ENCODE results near the gene SFI1.
"Not testable (repeated sequence)": the region's sequence is repeated elsewhere in the genome, so short reads cannot be mapped to it uniquely, and the experiment has no call there.

SFI1 gene

DNA sequence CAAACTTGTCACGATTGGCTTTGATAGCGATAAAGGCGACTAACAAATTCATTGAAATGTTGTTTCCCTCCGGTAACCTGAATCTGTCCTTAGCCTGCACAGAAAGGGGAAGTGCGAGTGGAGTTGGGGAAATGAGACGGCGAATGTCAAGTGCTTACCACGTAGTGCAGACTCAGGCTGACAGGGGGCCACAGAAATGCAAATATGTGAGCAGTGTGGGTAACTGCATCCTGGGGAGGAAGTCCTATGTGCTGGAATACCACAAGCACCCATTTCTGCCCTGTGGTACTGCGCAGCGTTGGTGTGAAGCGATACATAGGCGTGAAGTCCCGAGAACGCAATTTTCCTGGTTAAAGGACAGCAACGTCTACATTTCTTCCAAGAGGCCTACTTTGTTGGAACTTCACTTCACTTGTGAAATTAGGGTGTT lies 5.8 kb upstream of the SFI1 start:
- FAIRE-seq = peak; percentile 62
- peak; percentile 67 for DNase-seq (ENCODE audit: low spot score)

- no peak for DNase-seq (ENCODE audit: low spot score)
- FAIRE-seq = no peak
Measured at GRCh38 chr22:31491218-31491962, 4.9 kb upstream of the SFI1 start.

DNA sequence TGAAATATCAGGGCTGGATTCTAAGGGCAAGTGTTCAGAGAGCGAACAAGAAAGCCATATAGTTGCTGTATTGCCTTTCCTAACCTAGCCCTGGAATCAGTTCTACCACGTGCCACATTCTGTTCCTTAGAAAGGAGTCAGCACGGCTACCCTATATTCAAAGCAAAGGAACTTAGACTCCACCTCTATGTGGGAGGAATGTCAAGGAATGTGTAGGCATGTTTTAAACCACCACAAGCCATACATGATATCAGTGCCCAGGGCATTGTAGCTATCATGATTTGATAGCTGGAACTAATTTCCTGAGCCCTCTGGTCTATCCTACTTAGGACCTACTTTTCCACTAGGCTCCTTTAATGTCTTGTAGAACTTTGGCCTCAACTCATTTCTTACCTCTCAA lies 4.2 kb upstream of the SFI1 start:
- DNase-seq (ENCODE audit: low spot score) (no peak), FAIRE-seq (no peak)

- not testable (repeated sequence) for DNase-seq (ENCODE audit: low spot score); FAIRE-seq
Measured at GRCh38 chr22:31493355-31493754, 3.0 kb upstream of the SFI1 start.

DNA sequence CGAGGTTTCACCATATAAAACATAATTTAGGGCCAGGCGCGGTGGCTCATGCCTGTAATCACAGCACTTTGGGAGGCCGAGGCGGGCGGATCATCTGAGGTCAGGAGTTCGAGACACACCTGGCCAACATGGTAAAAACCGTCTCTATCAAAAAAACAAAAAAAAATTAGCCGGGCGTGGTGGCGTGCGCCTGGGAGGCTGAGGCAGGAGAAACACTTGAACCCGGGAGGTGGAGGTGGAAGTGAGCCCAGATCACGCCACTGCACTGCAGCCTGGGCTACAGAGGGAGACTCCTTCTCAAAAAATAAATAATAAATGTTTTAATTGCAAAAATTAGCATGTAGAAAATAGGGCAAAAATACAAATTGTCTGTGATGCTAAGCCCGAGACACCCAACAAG lies 993 bp upstream of the SFI1 start:
- no peak for DNase-seq (ENCODE audit: low spot score)
- FAIRE-seq = no peak

DNA sequence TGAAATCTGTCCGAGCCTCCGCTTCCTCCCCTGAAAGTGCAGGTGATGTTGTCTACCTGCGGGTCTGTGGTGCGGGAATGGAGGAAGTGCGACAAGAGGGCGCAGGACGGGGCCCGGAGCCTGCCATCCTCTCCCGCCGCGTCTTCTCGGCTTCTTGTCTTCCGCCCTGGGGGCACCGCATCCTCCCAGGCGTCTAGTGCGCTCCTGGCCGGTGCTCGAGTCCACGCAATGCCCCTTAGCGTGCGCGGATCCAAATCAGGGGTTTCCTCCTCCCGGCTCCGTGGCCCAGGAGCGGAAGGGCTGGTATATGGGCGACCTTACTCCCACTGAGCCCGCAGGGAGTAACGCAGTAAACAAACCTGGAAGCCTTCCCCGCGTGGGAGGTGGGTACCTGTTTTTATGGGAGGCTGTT lies 405 bp downstream of the SFI1 start:
- FAIRE-seq = no peak
- peak; percentile 43 for DNase-seq (ENCODE audit: low spot score)

DNA sequence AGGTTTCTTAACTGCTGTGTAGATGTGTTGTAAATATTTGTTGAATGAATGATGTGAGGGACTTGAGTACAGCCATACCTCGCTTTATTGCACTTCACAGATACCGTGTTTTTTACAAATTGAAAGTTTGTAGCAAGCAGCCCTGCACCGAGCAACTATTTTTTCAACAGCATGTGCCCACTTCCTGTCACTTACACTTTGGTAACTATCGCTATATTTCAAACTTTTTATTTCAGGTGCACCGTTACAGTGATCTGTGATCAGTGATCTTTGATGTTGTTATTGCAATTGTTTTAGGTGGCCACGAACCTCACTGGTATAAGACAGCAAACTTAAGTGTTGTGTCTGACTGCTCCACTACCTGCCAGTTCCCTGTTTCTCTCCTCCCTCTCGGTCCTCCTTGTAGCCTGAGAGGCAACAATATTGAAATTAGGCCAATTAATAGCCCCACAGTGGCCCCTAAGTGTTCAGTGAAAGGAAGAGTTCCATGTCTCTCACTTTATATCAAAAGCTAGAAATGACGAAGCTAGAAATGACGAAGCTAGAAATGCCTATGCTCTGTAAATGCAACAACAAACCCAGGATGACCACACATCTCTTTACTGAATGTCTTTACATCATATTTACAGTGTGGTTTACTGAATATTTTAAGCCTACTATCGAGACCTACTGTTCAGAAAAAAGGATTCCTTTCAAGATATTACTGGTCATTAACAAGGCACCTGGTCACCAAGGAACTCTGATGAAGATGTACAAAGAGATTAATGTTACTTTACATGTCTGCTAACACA lies 1.0 kb downstream of the SFI1 start:
- DNase-seq (ENCODE audit: low spot score) (no peak), FAIRE-seq (no peak)

GRCh38 chr22:31501738-31502137 lies 5.4 kb downstream of the SFI1 start:
- no peak for FAIRE-seq
- no peak for DNase-seq (ENCODE audit: low spot score)

DNA sequence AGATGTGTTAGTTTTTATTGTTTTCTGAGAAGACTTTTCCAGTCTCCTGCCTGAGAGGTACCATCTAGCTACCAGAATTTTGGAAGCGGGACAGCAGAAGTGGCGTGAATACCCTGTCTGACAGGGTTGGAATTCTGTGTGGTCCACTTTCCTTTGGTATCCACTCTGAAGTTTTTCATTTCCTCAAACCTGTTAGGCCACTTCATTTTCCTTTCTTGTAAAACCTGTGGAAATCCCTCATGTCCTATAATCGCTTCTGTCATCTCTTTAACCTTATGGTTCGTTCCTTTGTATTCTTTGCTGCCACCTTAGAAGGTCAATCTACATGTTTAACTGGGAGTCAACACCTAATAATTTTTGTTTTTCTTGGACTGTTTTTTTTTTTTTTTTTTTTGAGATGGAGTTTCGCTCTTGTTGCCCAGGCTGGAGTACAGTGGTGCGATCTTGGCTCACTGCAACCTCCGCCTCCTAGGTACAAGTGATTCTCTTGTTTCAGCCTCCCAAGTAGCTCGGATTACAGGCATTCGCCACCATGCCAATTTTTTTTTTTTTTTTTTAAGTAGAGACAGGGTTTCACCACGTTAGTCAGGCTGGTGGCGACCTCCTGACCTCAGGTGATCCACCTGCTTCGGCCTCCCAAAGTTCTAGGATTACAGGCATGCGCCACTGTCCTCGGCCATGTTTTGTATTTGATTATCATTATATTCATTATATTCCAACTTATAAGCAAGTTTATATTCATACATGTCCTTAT lies 7.1 kb downstream of the SFI1 start:
- FAIRE-seq (no peak), DNase-seq (ENCODE audit: low spot score) (no peak)

DNA sequence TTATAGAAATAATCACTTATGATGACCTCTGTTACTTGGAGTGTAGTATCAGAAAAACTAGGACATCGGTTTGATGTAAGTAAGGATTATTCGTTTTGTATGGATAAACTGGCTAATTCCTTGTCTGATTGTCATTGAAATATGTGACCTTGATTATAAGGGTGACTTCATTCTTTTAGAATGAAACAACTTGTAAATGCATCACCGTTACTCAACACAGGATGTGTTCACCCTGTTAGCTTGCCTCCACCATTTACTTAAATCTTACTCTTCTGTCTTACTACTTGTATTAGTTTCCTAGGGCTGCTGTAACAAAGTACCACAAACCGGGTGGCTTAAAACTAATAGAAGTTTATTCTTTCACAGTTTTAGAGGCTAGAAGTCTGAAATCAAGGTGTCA lies 7.9 kb downstream of the SFI1 start:
- DNase-seq (ENCODE audit: low spot score) = no peak
- no peak for FAIRE-seq

- FAIRE-seq; DNase-seq (ENCODE audit: low spot score): not testable (repeated sequence)
Measured at GRCh38 chr22:31507517-31507916, 11.2 kb downstream of the SFI1 start.

DNA sequence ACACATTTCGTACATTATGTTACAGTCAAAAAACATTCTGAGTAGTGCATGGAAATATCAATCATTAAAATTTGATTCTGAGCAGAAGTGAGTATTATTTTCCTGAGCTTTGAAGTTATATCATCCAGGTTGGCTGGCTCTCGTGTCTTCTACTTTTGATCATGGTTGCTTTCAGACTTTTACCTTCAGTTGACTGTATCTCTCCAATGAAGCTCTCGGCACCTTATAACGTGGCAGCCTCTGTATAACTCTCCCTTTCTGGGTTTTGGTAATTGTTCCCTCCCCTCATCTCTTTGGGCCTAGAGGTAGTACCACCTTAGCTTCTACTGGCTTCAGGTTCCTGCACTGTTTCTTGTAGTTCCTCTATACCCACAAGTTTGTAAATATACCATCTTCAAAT lies 12.2 kb downstream of the SFI1 start:
- no peak for DNase-seq (ENCODE audit: low spot score)
- FAIRE-seq = no peak

DNA sequence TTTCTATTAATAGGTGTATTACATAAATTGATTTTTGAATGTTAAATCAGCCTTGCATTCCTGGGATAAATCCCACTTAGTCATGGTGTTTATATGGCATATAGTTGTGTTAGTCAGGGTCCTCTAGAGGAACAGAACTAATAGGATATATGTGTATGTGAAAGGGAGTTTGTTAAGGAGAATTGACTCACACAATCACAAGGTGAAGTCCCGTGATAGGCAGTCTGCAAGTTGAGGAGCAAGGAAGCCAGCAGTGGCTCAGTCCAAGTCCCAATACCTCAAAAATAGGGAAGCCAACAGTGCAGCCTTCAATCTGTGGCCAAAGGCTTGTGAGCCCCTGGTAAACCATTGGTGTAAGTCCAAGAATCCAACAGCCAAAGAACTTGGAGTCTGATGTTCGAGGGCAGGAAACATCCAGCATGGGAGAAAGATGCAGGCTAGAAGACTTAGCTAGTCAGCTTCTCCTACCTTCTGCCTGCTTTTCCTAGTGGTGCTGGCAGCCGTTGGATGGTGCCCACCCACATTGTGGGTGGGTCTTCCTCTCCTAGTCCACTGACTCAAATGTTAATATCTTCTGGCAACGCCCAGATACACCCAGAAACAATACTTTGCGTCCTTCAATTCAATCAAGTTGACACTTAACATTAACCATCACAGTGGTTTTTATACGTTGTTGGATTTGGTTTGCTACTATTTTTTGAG lies 12.9 kb downstream of the SFI1 start:
- FAIRE-seq (no peak), DNase-seq (ENCODE audit: low spot score) (no peak)

- no peak for DNase-seq (ENCODE audit: low spot score)
- no peak for FAIRE-seq
Measured at GRCh38 chr22:31520051-31520450, 23.7 kb downstream of the SFI1 start.

DNA sequence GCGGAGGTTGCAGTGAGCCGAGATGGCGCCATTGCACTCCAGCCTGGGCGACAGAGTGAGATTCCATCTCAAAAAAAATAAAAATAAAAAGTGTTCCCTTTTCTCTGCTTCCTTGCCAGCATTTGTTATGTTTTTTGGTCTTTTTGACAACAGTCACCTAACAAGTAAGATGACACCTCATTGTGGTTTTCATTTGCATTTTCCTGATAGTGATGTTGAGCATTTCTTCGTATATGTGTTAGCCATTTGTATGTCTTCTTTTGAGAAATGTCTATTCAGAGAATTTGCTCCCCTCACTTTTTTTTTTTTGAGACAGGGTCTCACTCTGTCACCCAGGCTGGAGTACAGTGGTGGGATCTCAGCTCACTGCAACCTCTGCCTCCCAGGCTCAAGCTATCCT lies 27.8 kb downstream of the SFI1 start:
- not testable (repeated sequence) for DNase-seq (ENCODE audit: low spot score); FAIRE-seq

- no peak for DNase-seq (ENCODE audit: low spot score)
- FAIRE-seq = peak; percentile 27
Measured at GRCh38 chr22:31526270-31526669, 29.9 kb downstream of the SFI1 start.

DNA sequence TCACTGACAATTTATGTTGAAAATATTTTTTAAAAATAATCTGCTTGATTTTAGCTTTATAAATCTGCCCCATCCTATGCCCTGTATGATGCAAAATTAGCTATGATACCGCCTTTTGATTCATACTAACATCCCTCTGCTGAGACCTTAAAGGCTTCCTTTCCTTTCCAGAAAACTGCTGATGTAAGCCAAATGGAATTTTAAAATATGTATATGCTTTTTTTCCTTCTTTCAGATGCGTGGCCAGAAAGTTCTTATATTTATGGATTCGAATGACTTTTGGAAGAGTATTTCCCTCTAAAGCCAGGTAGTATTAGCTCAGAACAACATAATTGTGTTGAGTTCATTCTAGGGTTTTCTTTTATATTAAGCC lies 34.5 kb downstream of the SFI1 start:
- no peak for FAIRE-seq
- no peak for DNase-seq (ENCODE audit: low spot score)

DNA sequence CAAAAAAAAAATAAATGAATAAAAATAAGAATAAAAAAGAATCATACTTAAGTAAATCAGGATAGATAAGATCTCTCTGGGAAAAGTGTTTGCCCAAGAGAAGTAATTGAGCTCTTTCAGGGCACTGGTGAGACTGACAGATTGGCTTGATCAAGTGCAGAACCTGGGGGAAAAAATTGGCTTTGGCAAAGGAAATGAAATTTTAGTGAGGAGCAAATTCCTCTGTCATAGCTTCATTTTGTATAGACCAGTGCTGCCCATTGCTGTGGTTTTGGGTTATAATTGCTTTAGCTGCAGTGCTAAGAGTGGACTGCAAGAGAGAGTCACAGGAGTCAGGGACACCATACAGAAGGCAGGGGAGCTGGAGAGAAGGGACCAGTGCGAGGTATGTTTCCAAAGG lies 35.7 kb downstream of the SFI1 start:
- DNase-seq (ENCODE audit: low spot score) (no peak), FAIRE-seq (no peak)

DNA sequence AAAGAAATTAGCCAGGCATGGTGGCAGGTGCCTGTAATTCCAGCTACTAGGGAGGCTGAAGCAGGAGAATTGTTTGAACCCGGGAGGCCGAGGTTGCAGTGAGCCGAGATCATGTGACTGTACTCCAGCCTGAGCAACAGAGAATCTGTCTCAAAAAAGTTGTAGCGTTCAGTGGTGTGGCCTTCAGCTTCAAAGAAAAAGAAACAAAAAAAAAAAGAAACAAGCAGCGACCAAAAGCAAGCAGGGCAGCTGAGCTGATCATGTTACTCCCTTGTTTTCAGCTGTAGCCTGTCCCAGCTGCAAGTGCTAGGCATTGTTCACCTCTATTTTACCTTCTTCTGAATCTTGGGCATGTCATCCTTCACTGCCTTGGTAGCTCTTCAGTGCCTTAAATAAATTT lies 37.0 kb downstream of the SFI1 start:
- no peak for DNase-seq (ENCODE audit: low spot score)
- no peak for FAIRE-seq

DNA sequence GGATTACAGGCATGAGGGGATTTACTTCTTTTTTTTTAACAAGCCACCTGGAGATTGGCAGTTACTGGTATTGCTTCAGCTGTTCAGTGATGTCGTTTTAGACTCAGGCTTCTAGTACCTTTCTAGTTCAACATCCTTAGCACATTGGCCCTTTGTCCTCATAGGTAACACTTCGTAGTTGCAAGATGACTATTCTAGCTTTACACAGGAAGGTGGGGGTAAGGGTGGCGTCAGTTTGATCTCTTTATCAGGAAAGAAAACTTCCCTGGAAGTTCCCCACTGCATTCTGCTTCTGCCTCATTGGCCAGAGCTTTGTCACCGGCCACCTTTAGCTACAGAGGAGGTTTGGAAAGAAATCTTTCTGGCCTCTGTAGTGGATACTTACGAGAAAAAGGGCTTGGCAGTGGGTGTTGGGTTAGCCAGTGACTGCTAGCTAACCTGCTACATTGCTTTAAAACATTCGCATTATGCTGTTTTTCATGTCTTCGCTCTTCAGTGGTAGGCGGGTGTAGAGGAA lies 40.7 kb downstream of the SFI1 start:
- DNase-seq (ENCODE audit: low spot score) (no peak), FAIRE-seq (no peak)

GRCh38 chr22:31538815-31539214 lies 42.5 kb downstream of the SFI1 start:
- FAIRE-seq = no peak
- DNase-seq (ENCODE audit: low spot score) = no peak
